GM21825 (cell line): ENCODE results near the gene MGAT5.

Experiments
- ATAC-seq: cut with Tn5 transposase; IDR thresholded peaks from one replicate; pipeline ENCODE4 v1.9.1; 2021; ENCODE audit warnings: mild to moderate bottlenecking, moderate library complexity; ENCODE audit not compliant: unreplicated experiment

The MGAT5 gene

DNA sequence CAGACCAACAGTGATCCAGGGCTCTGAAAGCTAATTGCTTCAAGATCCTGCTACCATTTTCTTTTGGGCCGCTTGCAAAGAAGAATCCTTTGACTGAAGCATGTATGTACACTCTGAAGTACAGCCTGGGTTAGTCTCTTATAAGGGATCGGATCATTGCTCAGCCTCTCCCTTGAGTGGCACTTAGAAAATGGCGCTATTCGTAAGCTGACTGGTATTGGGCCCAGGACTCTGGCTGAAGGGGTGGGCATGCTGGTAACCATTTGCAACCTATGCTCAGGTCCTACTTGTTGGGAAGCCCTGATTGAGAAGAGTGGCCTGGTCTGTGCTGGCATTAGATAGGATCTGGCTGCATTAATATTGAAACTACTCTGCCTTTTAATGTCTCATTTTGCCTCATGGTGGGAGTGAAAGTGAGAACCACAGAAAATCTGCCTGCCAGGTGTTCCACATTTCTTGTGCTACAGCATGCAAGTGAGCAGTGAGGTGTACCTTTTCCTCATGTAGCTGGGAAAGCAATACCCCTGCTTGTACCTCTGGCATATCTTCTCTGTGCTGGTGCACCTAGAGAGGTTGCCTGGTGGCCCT, 661 bp upstream of the MGAT5 start:
- peak; percentile 40 for ATAC-seq

DNA sequence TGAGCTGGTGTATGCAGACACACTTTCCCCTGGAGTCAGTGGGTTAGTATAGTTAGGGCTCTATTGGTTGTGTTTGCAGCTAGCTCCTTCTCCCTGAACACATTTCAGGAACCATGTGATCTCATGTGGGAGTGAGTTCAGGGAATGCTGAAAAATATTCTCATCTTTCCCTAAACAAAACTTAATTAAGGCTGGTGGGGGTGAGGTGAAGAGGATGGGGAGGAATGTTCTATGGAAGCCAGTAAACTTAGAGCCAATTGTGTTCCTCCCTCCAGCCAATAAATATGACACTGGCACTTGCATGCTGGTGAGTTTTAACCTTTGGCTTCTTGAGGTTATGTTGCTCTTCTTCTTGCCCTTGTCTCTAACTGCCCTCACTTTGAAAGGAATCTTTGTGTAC, 952 bp downstream of the MGAT5 start:
- no peak for ATAC-seq

GRCh38 chr2:134256956-134257355, 3.1 kb downstream of the MGAT5 start:
- no peak for ATAC-seq

GRCh38 chr2:134257509-134257908, 3.6 kb downstream of the MGAT5 start:
- ATAC-seq: no peak

- no peak for ATAC-seq
Observed at GRCh38 chr2:134257965-134258683, 4.3 kb downstream of the MGAT5 start.

- ATAC-seq: peak; percentile 40
Observed at GRCh38 chr2:134258684-134259388, 5.0 kb downstream of the MGAT5 start.

GRCh38 chr2:134259571-134259970, 5.7 kb downstream of the MGAT5 start:
- ATAC-seq: no peak

DNA sequence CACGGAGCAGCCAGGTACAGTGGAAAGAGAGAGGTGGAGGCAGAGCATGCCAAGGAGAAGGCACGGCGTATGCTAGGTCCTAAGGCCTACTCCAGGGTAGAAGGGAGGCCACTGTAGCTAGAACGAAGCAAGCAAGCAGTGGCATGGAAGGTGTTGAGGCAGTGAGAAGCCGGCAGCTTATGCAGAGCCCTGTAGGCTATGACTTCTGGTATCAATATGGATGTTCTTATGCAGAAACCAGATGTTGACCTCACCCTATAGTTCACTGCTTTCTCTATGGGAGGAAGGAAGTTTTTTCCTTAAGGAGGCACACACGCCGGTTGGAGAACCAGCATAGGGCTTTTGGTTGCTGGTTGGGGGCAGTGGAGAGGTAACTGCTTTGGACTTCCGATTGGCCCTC, 6.1 kb downstream of the MGAT5 start:
- ATAC-seq: no peak

- no peak for ATAC-seq
Observed at GRCh38 chr2:134260713-134261112, 6.8 kb downstream of the MGAT5 start.

- peak; percentile 45 for ATAC-seq
Observed at GRCh38 chr2:134261398-134262131, 7.7 kb downstream of the MGAT5 start.

- peak; percentile 58 for ATAC-seq
Observed at GRCh38 chr2:134262684-134263083, 8.8 kb downstream of the MGAT5 start.

DNA sequence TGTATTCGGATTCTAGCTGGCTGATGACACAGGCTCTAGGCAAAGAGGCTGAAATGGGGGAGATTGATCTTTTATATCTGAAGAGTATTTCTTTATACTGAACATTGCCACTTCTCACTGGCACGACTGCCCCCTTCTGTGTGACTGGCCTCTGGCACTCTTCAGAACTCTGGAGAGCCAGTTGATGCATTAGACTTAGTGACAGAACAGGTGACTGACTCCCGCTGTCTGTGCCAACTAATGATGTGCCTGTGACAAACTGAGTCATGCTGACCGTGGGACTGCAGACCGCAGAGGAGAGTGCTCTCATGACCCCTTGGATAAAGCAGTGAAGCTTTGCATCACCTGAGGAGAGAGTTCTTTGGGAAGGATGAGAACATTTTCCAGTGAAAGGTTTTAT, 14.4 kb downstream of the MGAT5 start:
- no peak for ATAC-seq

- no peak for ATAC-seq
Observed at GRCh38 chr2:134269230-134269629, 15.4 kb downstream of the MGAT5 start.

- no peak for ATAC-seq
Observed at GRCh38 chr2:134269972-134270735, 16.3 kb downstream of the MGAT5 start.

- ATAC-seq: no peak
Observed at GRCh38 chr2:134271758-134272157, 17.9 kb downstream of the MGAT5 start.

GRCh38 chr2:134272806-134273205, 18.9 kb downstream of the MGAT5 start:
- ATAC-seq: no peak

DNA sequence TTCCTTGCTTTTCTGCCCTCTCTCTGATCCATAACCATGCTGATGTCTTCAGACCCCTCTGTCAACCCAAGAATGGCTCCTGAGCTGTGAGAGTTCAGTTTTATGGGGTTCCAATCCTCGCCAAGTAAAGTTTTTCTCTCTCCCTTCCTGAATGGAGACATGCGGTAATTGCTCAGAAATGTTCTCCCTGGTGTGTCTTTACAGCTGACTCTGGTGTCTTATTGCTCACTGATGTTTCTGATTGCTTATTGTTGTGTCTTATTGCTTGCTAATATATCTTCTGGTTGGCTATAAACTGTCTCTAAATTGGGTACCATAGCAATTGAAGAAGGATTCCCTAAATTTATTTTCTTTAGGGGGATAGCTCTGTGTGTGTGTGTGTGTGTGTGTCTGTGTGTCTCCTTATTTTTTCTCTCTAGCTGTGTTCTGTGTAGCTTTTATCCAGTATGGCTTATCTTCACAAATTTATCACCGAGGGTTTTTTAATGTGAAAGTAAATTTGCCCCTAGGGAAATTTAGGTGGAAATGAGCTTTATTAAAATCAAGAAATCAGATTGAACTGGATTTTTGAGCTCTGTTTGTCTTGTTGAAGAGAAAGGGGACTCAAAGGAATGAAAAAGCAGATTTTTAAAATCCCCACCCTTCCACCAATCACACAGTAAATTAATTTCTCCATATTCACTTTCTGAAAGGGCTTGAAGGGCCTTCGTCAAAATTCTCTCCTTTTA, 19.5 kb downstream of the MGAT5 start:
- ATAC-seq: no peak

DNA sequence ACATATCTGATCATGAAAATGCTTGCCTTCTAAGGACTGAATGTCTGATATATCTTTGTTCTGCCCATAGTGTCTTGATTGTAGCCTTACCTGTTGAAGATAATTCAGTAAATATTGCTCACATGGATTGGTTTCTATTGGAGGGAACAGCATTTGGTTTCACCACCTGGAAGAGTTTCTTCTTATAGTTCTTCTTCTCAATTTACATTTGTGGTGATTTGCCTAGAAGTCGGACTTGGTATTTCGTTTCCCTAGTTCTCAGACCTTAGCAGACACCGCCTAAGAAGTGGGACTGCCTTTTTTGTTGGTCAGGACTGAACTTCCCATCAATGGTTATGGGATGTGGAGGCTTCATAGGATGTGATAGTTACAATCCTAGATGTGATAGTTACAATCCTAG, 20.2 kb downstream of the MGAT5 start:
- ATAC-seq: no peak

GRCh38 chr2:134275058-134275862, 21.4 kb downstream of the MGAT5 start:
- peak; percentile 66 for ATAC-seq
